Esophagus squamous epithelium (tissue), 4 donors: ENCODE data around the gene SLC50A1.

ENCODE experiments used
- POLR2A ChIP-seq, 4 donors: fragments of 450-650 bp; IDR thresholded peaks; one replicate each; pipeline ENCODE4 v1.6.1; 2017; ENCODE audit warnings: antibody characterized with exemption in 4 of 4, mild to moderate bottlenecking in 4 of 4, moderate library complexity in 3 of 4
- TF ChIP-seq, protein P1 (sequence below), 6 experiments: fragments of 450-650 bp in 4 of 6; fragments of 200-600 bp in 2 of 6; sonication (generic) in 2 of 6; IDR thresholded peaks; one replicate each; pipeline ENCODE4 v1.5.1; 2016 to 2019; ENCODE audit warnings: antibody characterized with exemption in 6 of 6, mild to moderate bottlenecking in 4 of 6, moderate library complexity in 4 of 6

DNA sequence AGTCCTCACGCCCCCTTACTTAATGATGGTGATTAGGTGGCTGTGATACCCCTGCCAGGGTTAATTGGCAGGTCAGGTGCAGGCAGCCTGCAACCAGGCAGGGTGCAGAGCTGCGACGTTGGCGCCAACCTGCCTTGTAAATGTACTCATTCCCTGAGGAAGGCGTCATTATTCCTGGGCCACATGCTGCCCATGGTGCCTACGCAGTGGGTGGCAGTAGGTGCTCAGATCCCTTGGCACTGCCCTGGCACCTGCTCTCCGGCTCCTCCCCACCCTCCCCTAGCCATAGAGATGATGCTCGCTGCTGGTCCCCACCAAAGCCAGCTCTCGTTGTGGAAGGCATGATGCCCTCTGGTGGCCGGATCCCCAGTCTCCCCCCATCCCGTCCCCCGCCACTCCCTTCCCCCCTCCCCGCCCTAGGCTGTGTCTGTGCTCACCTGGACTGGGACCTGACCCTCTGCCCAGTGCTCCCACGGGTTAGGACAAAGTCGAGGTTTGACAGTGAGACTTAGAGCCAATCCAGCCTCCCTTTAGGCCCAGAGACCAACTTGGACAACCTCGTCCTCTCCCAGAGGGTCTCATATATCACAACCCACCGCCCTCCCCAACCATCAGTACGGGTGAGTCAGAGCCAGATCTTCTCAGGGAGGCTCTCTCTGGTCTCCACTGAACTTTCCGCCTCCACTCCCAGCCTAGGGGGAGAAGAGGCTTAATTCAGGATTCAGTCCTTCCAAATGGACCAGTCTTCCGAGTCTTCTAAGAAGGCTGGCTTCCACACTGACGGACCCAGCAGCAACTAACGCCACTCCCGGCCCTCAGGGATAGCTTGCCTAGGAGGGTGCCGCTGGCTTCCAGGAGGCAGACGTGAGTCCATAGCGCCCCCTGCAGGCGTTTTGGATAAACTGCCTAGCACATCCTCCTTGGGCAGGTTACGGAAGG, 31.8 kb downstream of the SLC50A1 start:
- no peak for TF ChIP-seq POLR2A (IDR thresholded peaks at IDR 0.05)
- TF ChIP-seq, protein P1, sequence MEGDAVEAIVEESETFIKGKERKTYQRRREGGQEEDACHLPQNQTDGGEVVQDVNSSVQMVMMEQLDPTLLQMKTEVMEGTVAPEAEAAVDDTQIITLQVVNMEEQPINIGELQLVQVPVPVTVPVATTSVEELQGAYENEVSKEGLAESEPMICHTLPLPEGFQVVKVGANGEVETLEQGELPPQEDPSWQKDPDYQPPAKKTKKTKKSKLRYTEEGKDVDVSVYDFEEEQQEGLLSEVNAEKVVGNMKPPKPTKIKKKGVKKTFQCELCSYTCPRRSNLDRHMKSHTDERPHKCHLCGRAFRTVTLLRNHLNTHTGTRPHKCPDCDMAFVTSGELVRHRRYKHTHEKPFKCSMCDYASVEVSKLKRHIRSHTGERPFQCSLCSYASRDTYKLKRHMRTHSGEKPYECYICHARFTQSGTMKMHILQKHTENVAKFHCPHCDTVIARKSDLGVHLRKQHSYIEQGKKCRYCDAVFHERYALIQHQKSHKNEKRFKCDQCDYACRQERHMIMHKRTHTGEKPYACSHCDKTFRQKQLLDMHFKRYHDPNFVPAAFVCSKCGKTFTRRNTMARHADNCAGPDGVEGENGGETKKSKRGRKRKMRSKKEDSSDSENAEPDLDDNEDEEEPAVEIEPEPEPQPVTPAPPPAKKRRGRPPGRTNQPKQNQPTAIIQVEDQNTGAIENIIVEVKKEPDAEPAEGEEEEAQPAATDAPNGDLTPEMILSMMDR (IDR thresholded peaks at IDR 0.05): peak; percentile 82 to 97 (median 94)
